GM18870 (cell line): Measurements from ENCODE around the gene LYPD5.
"Not testable (repeated sequence)": the region's sequence is repeated elsewhere in the genome, so short reads cannot be mapped to it uniquely, and the experiment has no call there.

ENCODE experiments used
- ATAC-seq: cut with Tn5 transposase; IDR thresholded peaks from one replicate; pipeline ENCODE4 v1.9.1; 2021; ENCODE audit warnings: moderate library complexity; ENCODE audit not compliant: unreplicated experiment

The LYPD5 gene

GRCh38 chr19:43806848-43807247, 4.6 kb upstream of the LYPD5 start:
- ATAC-seq = no peak

- ATAC-seq = not testable (repeated sequence)
These were observed 4.2 kb upstream of the LYPD5 start for GRCh38 chr19:43806401-43806800.

- ATAC-seq = no peak
These were observed 2.2 kb upstream of the LYPD5 start for GRCh38 chr19:43804432-43804831.

GRCh38 chr19:43799502-43800142, 2.6 kb downstream of the LYPD5 start:
- no peak for ATAC-seq

- ATAC-seq = no peak
These were observed 3.5 kb downstream of the LYPD5 start for GRCh38 chr19:43798546-43799409.

GRCh38 chr19:43798026-43798545, 4.2 kb downstream of the LYPD5 start:
- ATAC-seq = no peak

GRCh38 chr19:43797556-43797955, 4.7 kb downstream of the LYPD5 start:
- no peak for ATAC-seq

- no peak for ATAC-seq
These were observed 5.1 kb downstream of the LYPD5 start for GRCh38 chr19:43797118-43797517.

GRCh38 chr19:43790587-43790986, 11.7 kb downstream of the LYPD5 start:
- no peak for ATAC-seq

GRCh38 chr19:43789029-43789428, 13.2 kb downstream of the LYPD5 start:
- no peak for ATAC-seq

- no peak for ATAC-seq
These were observed 15.6 kb downstream of the LYPD5 start for GRCh38 chr19:43786665-43787064.

- ATAC-seq = no peak
These were observed 17.1 kb downstream of the LYPD5 start for GRCh38 chr19:43784981-43785808.

- no peak for ATAC-seq
These were observed 17.8 kb downstream of the LYPD5 start for GRCh38 chr19:43784241-43784980.

- no peak for ATAC-seq
These were observed 18.6 kb downstream of the LYPD5 start for GRCh38 chr19:43783636-43784035.

GRCh38 chr19:43782689-43783231, 19.5 kb downstream of the LYPD5 start:
- ATAC-seq = no peak

GRCh38 chr19:43782311-43782660, 20.0 kb downstream of the LYPD5 start:
- no peak for ATAC-seq

GRCh38 chr19:43781630-43782310, 20.5 kb downstream of the LYPD5 start:
- no peak for ATAC-seq

GRCh38 chr19:43780706-43781525, 21.3 kb downstream of the LYPD5 start, which contains the start of gene KCNN4:
Gene KCNN4 (minus strand): TSS chr19:43780973. CDS start chr19:43780861, 112 bp downstream.
- no peak for ATAC-seq

GRCh38 chr19:43779820-43780219, 22.4 kb downstream of the LYPD5 start:
- no peak for ATAC-seq
